DMS 273 treated with DMSO at 0.1 percent for 48 hours (cell line): ENCODE results near the gene RABAC1.
"Not testable (repeated sequence)": the region's sequence is repeated elsewhere in the genome, so short reads cannot be mapped to it uniquely, and the experiment has no call there.

Experiments
- DNase-seq: peaks from one replicate; lab custom pipeline; 2025; lab: John Stamatoyannopoulos, UW

Gene RABAC1

DNA sequence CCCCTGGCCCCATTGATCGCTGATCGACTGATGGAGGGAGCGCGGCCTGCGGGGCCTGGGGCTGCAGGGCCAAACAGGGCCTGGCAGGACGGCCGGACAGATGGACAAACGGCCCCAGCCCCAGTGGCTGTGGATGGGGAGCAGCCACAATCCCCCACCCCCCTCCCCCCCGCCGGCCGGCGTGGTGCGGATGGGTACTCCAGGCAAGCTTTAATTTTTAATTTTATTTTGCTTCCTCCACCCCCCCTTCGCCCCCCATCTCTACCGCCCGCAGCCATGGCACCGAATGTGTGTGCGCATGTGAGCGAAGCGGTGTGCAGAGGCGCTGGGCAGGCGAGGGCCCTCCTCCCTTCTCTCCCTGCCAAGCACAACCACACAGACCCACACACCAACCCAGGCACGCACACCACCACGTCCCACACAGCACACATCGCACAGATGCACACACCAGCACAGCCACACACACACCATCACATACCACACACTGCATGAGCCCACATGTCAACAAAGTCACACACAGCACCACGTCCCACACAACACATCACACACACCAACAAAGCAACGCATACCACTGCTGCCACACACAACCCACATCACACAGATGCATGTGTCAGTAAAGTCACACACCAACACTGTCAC lies 43.2 kb downstream of the RABAC1 start:
- no peak for DNase-seq

DNA sequence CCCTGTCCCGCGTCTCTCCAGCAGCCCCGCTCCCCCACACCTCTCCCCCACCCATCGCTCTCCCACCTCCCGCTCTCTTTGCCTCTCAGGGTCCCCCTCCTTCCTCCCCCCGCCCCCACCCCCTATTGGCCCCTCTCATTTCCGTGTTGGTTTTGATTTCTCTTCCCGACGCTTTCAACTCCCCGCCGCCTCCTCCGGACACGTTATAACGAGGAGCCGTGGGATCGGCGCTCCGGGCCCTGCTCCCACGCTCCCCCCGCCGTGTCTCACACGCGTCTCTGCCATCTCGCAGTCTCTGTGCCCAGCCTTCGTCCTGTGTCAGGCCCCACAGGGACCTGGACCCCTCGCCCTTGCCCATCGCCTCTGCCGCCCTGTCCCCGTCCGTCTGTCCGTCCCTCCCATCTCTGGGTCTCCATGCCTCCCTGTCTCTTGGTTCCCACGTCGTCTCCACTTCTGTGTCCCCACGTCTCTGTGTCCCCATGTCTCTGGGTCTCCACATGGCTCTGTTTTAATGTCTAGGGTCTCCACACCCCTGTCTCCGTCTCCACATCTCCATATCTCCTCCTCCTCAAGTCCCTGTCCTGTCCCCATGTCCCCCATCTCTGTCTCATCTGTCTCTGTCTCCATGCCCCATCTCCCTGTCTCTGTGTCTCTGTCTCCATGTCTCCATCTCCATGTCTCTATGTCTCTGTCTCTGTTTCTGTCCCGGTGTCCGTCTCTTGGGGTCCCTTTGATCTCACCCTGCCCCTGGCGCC lies 43.9 kb downstream of the RABAC1 start:
- DNase-seq: no peak

DNA sequence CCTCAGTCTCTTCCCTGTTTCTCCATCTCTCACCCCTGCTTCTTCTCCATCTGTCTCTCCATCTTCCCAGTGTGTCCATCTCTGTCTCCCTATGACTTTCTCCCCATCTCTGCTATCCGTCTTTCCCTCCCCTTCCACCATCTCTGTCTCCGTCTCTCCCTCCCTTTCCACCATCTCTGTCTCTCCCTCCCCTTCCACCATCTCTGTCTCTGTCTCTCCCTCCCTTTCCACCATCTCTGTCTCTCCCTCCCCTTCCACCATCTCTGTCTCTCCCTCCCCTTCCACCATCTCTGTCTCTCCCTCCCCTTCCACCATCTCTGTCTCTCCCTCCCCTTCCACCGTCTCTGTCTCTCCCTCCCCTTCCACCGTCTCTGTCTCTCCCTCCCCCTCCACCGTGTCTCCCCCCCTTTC lies 44.7 kb downstream of the RABAC1 start:
- DNase-seq: not testable (repeated sequence)

DNA sequence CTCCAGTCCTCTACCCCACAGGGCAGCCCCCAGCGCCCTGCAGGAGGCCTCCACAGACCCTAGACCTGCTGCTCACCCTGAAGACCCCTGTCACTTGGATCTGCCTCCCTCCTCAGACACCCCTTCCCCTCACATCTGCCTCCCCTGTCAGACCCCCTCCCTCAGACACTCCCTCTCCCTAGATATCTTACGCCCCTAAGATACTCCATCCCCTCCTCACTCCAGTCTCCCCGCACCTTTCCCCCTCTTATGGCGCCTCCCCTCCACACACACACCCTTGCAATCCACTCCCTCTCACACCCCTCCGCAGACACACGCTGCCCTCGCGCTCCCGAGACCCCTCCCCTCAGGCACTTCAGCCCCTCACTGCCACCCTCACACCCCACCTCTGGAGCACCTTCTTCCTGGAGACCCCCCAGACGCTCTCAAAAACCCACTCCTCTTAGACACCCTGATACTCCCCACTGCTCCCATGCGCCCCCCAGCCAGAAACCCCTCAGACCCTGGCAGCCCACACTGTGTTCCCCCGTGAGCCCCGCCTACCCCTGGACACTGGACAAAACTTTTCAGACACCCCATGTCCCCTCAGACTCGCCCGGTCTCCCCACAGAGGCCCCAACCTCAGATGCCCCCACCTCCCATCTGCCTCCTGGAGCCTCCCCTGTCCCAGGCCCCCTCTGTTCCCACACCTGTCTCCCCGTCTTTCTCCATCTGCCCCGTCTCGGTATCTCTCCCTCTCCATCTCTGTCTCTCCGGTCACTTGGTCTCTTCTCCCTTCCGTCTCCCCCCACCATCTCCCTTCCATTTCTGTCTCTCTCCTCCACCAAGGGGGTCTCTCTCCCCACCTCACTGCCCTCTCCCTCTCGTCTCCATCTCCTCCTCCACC lies 45.3 kb downstream of the RABAC1 start:
- no peak for DNase-seq

DNA sequence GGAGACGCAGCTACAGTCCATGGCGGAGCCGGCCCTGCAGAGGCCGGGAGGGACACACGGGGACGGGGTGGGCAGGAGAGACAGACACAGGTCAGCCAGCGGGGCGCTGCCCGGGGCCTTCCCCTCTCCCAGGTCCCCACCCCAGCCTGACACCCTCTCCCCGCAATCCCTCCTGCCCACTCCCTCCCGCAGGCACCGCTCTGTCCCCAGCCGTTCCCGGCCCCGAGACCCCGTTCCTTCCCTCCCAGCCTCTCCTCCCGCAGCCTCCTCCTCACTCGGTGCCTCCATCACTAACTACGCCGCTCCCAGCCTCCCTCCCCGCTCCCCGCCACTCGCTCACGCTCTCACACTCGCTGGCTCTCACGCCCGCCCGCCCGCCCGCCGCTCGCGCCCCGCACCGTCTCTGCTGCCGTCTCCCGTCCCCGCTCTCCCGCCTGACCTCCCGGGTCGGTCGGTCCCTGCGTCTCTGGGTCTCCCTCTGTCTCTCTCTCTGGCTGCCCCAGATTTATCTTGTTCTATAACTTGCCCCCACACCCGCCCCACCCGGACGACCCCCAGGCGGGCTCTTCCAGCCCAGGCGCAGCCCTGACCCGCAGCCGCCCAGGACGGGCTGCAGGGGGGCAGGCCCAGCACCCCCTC lies 46.1 kb downstream of the RABAC1 start:
- no peak for DNase-seq

DNA sequence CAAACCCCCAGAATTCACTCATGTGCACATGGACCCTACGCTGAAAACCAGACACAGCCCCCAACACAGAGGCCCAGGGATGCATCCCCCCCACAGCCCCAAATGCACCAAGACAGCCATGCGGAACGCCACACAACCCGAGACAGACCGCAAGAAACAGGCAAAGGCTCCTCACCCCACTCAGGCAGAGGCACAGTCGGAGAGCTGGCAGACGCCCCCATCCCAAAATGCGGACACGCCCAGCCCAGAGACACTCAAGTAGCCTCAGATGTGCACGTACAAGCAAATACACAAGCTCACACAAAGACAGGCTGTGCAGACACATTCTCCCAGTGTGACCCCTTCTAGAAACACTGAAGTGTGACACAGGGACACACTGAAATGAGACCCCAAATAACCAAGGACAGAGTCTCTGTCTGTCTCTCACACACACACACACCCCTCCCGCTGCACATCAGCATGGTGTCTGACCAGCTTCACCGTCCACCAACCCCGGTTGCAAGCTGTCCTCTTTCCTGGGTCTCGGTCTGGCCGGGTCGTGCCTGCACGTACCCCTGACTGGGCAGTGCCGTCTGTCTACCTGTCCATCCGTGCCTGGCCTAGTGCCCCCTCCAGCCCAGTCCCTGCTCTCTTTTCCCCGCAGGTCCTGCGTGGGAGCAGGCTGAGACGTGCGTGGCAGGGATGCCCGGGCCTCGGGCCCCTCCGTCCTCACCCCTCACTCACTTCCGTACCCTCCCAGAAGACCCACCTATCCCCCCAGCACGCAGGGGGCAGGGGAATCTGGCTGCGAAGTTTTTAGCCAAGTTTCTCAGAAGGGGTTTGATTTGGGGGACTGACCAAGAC lies 47.0 kb downstream of the RABAC1 start:
- no peak for DNase-seq

DNA sequence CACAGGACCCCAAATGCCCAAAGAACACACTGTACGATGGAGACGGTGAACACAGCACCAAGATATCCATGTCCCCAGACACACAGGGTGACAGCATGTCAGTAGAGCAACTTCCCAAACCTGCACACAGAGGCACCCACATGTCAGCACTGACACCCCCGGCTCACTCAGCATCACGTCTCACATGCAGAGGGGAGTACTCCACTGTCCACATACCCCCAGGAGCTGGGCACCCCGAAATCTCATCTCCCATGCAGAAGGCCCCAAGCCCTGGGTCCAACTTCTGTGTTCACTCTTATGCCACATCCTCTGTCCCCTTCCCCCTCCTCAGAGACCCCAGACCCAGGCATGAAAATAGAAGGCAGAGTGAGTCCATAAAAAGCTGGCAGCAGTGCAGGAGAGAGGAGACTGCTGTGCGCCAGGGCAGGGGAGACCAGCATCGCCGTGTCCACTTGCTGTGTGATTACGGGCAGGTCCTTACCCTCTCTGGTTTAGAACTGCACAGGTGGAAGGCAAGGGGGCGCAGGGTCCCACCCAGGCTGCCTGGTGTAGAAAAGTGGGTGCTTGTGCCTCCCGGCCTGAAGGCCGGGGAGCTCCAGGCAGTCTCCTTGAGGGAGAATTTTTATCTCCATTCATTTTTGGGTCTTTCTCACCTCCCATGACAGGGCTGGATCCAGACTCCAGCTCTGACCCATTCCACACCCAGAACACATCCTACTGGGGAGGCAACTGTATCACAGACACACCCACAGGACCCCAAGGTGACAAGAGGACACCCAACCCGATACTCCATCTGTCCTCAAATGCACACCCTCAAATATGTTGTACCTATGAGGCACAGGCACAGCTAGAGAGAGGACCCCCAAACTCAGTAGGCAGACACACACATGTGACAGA lies 47.9 kb downstream of the RABAC1 start:
- no peak for DNase-seq

DNA sequence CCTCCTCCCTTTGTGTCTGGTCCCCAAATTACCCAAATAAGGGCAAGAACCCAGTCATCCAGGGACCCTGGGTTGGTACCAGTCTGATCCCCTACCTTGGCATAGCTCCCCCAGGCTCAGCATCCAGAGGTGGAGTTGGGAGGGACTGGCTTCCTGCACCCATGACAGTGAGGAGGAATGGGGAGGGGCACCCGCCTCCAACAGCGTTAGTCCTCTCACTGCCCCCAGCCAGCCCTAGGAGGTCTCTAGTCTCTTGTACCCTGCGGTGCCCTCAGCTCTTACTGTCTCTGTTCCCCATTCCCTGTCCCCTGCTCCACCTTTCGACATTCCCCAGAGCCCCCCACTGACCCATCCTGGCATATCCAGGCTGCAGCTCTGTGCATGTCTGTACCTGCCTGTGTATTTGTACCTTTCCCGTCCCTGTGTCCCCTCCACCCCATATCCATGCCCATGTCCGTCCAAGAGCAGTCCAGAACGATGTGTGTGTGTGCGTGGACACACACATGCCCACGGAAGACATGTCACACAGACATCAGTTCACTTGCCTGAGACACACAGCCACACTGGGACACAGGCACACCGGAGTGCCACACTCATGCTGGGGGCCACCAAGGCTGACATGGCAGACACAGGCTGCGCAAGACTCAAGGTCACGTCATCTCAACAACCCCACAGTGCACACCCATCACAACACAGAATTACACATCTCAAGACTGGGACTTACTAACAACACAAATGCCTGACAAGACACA lies 48.7 kb downstream of the RABAC1 start:
- DNase-seq: no peak

DNA sequence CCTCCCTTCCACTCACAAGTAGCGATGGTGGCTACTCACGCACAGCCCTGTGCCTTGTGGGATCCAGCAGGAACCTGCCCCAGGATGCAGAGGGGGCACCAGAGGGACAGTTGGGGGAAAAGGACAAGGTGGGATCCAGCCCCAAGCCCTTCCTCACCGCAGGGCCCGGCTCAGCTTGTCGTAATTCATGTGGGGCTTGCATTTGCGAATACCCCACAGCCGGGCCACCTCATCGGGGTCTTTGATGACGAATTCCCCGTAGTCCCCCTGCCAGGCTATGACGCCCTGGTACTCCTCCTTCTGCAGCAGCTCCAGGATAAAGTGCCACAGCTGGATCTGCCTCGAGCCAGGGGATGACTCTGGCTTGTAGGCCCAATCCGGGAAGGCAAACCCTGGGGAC lies 49.4 kb downstream of the RABAC1 start:
- DNase-seq: no peak

DNA sequence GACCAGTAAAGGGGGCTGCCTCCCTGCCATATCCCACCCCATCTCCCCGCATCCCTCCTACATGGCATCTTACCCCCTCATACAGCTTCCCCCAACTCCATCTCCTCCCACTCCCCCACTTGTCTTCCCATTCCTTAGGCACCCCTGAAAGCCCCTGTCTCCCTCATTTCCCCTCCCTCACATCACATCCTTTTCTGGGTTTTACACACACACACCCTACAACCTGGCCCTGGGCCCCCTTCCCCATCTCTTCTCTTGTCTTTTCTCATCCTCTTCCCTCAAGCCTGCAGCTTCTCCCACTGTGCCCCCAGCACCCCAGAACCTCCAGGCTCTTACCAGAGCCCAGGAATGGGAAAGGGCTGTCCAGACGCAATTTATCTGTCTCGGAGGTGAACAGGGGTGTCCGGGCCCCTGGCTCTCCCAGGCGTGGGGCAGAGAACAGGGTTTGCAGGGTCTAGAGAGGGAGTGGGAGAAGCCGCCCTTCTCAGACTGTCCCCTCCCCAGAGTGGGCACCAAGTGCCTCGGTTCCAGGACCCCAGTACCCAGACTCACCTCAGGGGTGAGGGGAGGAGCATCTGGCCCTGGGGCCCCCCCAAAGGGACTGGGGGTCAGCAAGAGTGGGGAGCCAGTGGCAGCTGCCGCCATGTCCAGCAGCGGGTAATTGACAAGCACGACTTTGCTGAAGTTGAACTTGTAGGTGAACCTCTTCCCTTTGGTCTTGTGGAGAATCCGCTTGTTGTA lies 50.2 kb downstream of the RABAC1 start:
- no peak for DNase-seq

DNA sequence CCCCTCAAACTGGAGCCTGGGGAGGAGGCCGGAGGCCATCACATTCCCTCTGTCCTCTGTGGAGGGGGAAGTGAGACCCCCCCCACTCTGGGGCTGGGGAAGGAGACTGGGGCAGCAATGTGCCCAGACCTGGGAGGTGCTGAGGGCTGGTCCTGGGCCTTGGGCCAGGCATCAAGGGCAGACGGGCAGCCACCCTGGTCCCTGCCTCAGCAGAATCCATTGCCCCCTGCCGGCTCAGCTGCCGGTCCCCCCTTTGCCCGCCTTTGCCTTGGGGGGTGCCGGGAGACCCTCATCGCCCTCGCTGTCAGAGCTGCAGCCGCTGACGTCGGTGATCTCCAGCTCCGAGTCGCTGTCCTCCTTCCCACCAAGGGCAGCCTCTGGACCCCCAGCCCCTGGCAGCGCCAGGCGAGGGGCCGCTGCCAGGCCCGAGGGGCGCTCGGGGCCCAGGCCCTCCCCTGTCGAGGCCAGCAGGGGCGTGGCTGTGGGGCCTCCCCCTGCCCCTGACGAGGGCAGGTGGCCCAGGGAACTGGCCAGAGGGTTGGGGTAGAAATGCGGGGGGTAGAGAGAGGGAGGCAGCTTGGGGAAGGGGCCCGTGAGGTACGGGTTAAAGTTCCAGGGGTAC lies 51.0 kb downstream of the RABAC1 start:
- no peak for DNase-seq

DNA sequence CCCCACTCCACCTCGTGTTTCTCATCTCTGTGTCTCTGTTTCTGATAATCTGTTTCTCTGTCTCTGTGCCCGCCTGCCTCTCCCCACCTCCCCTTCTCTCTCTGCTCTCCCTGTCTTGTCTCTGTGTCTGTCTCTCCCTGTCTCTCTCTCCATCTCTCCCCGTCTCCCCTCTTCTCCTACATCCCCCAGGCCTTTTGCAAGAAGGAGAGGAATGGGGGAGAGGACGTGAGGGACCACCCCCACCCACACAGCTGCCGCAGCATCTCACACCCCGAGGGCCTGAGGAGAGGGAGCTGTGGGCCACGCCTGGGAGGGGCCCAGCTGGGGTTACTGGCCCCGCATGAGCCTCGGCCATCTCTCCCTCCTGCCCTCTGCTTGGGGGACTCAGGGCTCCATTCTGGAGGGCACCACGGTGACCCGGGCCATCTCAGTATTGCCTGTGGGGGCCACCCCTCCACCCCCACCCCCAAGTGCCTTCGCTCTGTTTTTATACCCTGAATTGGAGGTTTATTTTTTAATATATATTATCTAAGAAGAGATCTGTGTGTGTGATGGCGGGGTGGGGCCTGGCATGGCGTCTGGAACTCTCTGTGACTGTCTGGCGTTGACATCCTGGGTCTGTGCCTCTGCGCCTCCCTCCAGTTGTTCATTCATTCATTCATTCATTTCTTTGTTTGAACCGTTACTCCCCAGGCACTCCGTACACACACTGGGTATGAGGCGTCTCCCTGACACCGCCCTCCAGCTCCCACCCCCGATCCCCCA lies 52.0 kb downstream of the RABAC1 start:
- no peak for DNase-seq
